Glomerular visceral epithelial cell (primary cell): ENCODE results near the gene FAM241A.
"Not testable (repeated sequence)": the region's sequence is repeated elsewhere in the genome, so short reads cannot be mapped to it uniquely, and the experiment has no call there.

Source experiments
- DNase-seq: peaks from one replicate; pipeline ENCODE4 v3.0.0-alpha.2; 2016; ENCODE audit errors: extremely low spot score

FAM241A gene

DNA sequence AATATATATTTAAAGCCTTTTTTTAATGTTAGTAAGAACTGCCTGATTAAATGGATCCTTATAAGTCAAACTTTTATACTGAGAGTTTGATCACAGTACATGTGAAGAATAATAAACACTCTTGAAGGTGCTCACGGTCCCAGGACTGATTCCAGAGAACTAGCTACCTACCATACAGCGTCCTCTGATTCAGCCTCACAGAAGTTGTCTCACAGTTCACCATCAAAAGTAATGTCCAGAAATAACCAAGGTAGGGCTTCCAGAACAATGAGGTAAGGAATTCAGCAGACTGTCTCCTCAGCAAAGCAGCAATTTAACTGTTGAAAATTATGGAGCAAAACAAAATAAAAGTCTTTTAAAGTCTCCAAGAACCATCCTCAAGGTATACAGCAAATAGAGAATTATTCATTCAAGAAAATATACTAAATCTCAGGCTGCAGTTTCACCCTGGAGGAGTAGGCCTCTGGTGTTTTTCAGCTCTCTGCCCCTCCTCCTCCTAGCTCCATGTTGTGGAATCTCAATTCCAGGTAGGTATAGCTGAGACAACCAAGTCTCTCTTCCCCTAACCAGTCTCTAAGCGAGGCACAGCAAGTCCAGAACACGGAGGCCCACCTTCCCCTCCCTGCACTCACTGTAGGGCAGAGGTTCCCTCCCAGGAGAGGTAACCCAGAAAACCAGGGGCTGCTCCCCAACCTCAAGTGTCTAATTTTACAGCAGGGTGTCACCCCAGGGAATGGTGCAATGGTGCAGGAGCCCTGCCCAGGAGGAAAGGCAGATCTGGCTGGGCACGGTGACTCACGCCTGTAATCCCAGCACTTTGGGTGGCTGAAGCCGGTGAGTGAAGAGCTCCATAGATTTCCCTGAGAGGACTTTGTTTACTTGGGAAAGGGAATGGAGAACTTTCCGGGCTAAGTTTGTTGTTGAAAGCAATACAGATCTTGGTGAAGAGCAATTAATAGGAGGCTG, 28.6 kb downstream of the FAM241A start:
- DNase-seq = no peak

DNA sequence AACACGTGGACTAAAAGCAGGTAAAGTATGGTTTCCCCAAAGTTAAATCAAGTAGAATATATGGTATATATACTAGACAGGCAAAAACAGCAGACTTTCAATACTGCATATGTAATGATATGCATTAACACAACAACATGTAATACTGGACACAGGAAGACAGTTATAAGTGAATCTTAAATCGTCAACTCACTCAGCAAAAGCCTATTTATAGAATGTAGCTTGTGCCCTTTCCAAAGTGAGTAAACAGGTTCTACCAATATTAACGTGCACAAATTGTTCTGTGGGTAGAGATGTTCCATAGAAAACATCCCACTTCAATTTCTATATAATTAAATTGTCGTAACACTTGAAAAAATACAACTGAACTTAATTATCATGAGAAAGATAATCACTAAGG, 30.6 kb downstream of the FAM241A start:
- no peak for DNase-seq

GRCh38 chr4:112176596-112176995, 31.3 kb downstream of the FAM241A start:
- no peak for DNase-seq

DNA sequence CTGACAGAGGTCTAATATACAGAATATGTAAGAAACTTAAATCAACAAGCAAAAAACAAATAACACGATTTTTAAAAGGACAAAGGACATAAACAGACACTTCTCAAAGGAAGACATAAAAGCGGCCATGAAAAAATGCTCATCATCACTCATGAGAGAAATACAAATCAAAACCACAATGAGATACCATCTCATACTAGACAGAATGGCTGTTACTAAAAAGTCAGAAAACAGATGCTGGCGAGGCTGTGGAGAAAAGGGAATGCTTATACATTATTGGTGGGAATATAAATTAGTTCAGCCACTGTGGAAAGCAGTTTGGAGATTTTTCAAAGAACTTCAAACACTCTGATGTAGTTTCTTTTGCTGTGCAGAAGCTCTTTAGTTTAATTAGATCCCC, 33.5 kb downstream of the FAM241A start:
- not testable (repeated sequence) for DNase-seq

DNA sequence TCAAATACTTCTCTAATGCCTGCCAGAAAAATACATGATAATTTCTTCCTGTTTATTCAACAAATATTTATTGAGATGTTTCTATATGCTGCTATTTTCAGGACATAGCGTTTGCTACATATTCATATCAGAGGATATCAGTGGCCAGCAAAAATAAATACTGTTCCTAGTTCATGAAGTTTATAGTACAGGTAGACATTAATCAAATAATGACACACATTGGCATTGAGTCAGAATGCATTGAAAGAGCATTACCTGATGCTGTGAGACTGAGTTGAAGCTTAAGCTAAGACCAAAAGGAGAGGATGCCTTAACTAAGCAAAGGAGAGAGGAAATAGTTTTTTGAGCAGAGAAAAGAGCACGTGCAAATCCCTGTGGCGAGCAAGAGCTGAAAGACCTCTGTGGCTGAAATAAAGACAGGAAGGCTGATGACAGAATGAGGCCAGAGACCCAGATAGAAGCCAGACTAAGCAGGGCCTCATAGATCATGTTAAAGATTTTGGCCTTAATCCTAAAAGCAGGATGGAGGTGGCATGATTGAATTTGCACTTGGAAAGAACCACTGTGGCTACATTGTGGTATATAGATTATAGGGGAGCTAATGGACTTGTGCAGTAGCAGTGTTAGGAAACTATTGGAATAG, 36.2 kb downstream of the FAM241A start:
- no peak for DNase-seq

- no peak for DNase-seq
Measured at GRCh38 chr4:112182604-112183003, 37.4 kb downstream of the FAM241A start.

DNA sequence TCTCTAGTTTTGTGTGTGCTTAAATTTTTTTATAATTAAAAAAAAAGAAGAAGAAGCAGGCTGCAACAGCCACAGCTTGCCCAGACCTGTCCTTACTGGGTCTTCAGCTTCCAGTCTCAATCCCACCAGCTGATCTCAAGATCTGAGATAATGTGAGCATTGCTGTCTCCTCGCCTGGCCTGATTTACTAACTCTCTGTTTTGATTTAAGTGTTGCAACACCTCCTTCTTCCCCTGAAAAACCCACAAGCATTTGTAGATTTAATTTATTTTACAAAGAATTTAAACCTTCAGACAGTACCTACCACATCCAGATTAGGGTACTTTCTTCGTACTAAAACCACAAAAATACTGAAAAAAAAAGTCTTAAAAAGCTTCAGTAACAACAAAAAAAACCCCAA, 38.0 kb downstream of the FAM241A start:
- no peak for DNase-seq

GRCh38 chr4:112184438-112184837, 39.2 kb downstream of the FAM241A start:
- DNase-seq = no peak

DNA sequence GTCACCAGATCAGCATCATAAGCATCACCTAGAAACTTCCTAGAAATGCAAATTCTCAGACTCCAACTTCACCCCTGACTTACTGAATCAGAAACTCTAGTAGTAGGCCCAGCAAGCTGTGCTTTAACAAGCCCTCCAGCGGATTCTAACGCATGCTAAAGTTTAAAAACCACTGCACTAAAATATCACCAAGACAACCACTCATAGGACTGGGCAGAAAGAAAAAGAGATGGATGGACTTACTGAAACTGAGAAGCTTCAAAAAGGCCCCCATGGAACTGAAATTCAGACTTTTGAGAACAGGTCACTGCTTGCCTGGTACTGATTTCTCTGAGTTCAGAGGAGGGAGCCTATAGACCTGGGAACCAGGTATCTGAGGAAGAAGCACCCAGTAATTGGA, 40.1 kb downstream of the FAM241A start:
- DNase-seq = no peak

GRCh38 chr4:112185740-112186670, 40.8 kb downstream of the FAM241A start:
- no peak for DNase-seq

DNA sequence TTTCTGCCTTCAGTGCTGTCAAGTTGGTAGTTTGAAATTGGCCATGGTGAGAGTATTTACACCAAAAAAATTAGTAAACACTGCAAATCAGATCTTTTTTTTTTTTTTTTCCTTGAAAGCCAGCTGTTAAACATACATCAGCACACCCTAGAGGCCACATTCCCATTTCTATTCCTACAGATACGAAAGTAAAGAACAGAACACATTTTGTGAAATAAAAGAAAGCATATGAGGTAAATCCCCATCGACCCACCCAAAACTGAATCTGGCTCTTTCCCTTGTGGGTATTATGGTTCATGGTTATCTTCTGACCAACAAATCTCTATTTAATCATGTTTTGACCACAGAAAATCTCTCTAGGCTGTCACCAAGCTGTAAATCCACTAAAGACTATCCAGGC, 44.5 kb downstream of the FAM241A start:
- DNase-seq = no peak

DNA sequence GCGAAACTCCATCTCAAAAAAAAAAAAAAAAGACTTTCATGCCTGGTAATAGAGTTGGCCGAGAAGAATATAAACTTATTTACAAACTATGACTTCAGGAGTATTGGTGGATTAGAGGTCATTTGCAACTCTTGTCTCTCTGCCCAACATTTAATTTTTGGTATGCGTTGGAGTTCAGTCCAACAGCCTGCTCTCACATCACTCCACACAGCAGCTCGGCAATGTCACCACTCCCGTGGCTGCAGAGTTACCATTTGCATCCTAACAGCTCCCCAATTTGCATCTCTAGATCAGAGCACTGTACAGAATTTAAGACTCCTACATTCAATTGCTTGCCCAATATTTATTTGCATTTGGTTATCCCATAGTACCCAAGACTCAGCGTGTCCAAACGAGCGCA, 45.4 kb downstream of the FAM241A start:
- DNase-seq = no peak

DNA sequence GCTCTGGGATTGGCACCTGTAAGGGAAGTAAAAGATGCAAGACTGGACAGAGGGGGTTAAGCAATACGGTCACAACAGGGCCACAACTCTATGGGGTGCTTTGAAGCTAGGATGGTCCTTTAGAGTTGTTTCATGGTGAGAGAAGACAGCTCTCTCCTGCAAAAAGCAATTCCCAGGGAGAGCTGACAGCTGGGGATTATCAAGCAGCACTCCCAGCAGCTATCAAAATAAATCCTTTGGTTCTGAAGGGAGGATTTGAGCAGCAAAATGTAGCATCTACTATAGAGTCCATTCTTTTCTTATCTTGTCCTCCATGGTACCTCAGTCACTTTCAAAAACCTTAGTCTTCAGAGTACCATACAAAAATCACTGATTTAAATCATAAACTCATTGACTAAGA, 51.2 kb downstream of the FAM241A start:
- DNase-seq = no peak

DNA sequence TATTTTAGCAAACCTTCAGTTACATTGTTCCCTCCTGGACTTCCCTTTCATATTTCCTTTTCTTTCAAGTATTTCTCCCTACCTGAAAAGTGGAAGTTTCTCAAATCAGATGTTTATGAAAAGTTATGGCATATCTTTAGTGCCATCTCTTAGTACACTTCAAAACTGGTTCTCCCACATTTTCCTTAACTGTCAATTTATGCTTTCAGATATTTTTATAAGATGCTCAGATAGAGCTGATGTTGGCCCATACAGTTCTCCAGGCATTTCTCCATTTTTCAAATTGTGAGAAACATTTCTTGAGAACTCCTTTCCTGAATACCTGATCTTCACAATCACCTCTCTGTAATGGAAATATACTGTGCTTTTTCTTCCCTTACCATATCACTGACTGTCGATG, 53.8 kb downstream of the FAM241A start:
- DNase-seq = no peak

DNA sequence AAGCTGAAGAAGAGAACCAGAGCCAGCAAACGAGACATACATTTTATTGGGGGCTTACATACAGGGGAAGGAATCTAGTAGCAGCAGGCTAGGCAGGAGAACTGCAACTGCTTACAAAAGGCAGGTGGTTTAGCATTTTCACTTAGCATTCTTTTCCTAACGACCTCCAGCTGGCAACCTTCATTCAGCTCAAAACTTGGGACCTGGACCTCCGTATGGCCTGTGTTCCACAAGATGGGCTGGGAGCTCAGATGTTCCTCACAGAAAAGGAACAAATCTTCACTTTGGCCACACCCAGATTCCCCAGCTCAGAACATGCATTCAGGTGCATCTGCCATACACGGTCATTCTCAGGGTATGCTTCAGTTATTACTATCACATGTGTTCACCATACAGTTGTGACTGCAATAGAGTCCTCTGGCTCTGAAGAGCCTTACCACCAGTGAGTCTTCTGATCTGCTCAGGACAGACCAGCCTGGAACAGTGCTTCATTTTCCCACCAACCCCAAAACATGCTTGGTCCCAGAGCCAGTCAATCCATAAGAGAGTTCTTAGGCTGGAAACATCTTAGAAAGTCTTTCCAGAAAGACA, 56.8 kb downstream of the FAM241A start:
- DNase-seq = no peak

- DNase-seq = no peak
Measured at GRCh38 chr4:112203593-112203992, 58.3 kb downstream of the FAM241A start.

GRCh38 chr4:112206431-112206830, 61.2 kb downstream of the FAM241A start:
- no peak for DNase-seq

DNA sequence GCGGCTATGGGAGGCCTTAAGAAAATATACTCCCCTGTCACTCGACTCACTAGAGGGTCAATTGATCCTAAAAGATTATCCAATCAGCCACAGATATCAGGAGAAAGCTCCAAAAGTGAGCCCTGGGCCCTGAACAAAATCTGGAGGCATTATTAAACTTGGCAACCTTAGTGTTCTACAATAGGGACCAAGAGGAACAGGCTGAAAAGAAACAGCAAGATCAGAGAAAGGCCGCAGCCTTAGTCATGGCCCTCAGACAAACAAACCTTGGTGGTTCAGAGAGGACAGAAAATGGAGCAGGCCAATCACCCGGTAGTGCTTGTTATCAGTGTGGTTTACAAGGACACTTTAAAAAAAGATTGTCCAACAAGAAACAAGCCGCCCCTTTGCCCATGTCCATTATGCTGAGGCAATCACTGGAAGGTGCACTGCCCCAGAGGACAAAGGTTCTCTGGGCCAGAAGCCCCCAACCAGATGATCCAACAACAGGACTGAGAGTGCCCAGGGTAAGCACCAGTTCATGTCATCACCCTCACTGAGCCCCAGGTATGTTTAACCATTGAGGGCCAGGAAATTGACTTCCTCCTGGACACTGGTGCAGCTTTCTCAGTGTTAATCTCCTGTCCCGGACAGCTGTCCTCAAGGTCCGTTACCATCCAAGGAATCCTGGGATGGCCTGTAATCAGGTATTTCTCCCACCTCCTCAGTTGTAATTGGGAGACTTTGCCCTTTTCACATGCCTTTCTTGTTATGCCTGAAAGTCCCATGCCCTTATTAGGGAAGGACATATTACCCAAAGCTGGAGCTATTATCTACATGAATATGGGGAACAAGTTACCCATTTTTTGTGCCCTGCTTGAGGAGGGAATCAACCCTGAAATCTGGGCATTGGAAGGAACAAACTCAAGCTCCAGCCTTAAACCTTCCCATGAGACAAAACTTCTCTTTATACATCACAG, 63.2 kb downstream of the FAM241A start:
- not testable (repeated sequence) for DNase-seq

- no peak for DNase-seq
Measured at GRCh38 chr4:112210777-112211176, 65.5 kb downstream of the FAM241A start.

DNA sequence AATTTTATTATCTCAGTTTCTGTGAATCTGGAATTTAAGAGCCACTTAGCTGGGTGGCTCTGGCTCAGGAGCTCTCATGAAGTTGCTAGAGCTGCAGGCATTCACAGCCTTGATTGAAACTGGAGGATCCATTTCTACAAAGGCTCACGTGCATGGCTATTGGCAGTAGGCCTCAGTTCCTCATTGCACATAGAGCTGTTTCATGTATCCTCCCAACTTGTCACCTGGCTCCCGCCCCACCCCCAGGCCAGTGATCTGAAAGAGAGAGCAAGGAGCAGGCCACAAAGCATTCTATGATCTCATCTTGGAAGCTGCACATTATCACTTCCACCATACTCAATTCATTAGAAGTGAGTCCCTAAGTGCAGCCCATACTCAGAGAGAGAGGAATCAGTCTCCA, 67.8 kb downstream of the FAM241A start:
- DNase-seq = no peak

DNA sequence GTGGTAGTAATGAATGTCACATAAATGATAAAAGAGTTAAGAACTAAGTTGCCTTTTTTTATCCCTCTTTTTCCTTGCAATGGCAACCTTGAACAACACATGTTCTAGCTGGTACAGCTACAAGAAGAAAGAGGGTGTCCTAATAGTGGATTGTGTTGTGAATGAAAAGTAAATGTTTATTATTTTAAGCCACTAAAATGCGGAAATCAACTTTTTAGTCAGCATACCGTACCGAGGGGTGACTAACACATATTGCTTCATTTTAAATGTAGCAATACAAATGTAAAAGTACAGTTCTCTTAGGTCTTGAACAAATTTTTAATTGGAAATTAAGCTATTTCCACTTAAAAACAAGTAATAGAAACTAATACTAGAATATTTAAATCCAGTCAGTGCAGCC, 68.6 kb downstream of the FAM241A start:
- no peak for DNase-seq
